ENCODE measurements around the gene HYAL3. TPM values are rescaled to one million over a fixed set of nuclear protein-coding genes. Genes with fewer than 3 reads are reported as not detected.

The HYAL3 gene
- total RNA-seq, 1 donor from 2014 or later = 3.6 TPM

DNA sequence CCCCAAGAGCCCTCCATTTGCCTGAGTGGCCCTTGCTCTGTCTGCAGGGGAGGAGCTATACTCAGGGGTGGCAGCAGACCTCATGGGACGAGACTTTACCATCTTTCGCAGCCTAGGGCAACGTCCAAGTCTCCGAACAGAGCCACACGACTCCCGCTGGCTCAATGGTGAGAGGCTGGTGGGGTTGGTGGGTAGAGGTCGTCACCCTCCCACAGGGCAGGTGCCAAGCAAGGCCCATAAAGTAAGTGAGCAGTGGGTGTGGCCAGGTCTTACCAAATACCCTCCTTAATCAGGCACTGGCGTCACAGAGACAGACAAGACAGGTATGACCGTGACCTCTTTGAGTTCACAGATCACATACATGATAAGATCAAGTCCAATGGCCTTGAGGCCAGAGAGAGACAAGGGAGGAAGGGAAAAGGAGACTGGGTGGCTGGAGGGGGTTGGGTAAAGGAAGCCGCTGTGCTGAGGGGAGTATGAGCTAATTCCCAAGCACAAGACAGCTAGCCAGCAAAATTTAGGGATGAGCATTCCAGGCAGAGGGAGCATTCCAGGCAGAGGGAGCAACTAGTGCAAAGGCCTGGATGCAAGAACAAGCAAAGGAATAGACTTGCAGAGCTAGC is 27.8 kb downstream of the HYAL3 start:
- H3K27me3 Mint-ChIP-seq = peaks cover 33% of the 10 kb centered on the region
- H3K4me1 Mint-ChIP-seq (ENCODE audit: low read depth) = peaks cover 29% of the 10 kb centered on the region
- H3K36me3 Mint-ChIP-seq (ENCODE audit: insufficient read depth) = peaks cover 5% of the 10 kb centered on the region
- DNase-seq (ENCODE audit: low spot score, unreplicated experiment) = no peak
- H3K9me3 Mint-ChIP-seq (ENCODE audit: low read depth) = no peaks in the 10 kb centered on the region
- H3K27ac Mint-ChIP-seq = no peak overlapping the region
- TF ChIP-seq, protein P1, sequence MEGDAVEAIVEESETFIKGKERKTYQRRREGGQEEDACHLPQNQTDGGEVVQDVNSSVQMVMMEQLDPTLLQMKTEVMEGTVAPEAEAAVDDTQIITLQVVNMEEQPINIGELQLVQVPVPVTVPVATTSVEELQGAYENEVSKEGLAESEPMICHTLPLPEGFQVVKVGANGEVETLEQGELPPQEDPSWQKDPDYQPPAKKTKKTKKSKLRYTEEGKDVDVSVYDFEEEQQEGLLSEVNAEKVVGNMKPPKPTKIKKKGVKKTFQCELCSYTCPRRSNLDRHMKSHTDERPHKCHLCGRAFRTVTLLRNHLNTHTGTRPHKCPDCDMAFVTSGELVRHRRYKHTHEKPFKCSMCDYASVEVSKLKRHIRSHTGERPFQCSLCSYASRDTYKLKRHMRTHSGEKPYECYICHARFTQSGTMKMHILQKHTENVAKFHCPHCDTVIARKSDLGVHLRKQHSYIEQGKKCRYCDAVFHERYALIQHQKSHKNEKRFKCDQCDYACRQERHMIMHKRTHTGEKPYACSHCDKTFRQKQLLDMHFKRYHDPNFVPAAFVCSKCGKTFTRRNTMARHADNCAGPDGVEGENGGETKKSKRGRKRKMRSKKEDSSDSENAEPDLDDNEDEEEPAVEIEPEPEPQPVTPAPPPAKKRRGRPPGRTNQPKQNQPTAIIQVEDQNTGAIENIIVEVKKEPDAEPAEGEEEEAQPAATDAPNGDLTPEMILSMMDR (IDR thresholded peaks at IDR 0.05; ENCODE audit: unreplicated experiment) = no peak
- no peak overlapping the region for H3K4me3 Mint-ChIP-seq (ENCODE audit: low read depth)

DNA sequence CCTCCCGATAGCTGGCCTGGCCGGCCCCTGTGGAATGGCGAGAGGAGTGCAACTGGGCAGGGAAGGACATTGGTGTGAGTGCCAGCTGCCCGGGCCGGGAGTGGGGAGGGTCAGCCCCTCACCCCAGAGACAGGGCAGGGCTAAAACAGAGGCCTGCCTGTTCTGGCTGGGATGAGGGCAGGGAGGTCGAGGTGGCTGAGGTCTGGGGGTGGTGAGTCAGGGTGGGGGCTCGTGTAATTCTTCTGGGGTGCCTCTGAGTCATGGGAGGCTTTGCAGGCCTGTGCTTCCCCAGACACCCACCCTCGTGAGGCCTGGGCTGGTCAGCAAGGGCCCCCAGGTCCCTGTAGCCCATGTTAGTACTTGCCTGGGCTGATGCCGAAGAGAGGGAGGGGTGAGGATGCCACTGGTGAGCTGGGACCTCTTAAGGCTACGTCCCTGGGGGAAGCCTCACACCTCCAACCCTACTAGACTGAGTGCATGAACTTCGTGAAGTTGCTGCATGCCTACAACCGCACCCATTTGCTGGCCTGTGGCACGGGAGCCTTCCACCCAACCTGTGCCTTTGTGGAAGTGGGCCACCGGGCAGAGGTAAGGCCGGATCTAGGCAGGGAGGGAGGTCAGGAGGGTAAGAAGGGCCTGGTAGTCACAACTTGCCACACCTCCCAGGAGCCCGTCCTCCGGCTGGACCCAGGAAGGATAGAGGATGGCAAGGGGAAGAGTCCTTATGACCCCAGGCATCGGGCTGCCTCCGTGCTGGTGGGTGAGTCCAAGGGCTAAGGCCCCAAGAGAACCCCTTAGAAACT is 28.6 kb downstream of the HYAL3 start:
- DNase-seq (ENCODE audit: low spot score, unreplicated experiment) = no peak
- H3K27me3 Mint-ChIP-seq = peaks cover 27% of the 10 kb centered on the region
- H3K9me3 Mint-ChIP-seq (ENCODE audit: low read depth) = no peaks in the 10 kb centered on the region
- peaks cover 34% of the 10 kb centered on the region for H3K4me1 Mint-ChIP-seq (ENCODE audit: low read depth)
- H3K36me3 Mint-ChIP-seq (ENCODE audit: insufficient read depth) = peaks cover 5% of the 10 kb centered on the region
- H3K27ac Mint-ChIP-seq = no peak overlapping the region
- TF ChIP-seq, protein P1 (IDR thresholded peaks at IDR 0.05; ENCODE audit: unreplicated experiment) = no peak
- no peak overlapping the region for H3K4me3 Mint-ChIP-seq (ENCODE audit: low read depth)

DNA sequence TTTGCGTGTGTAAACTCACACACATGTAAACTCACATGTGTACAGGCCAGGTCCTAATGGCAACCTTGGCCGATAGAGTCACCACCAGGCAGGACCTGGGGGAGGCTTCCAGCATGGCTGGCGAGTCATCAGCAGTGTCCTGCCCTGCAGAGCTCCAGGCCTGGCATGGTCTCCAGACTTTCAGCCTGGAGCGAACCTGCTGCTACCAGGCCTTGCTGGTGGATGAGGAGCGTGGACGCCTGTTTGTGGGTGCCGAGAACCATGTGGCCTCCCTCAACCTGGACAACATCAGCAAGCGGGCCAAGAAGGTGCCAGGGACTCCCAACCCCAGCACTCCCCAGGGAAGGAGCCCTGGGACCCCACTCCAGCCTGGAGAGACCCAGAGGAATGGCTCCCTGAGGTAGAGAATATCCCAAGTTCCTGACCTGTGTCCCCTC is 29.2 kb downstream of the HYAL3 start:
- H3K27ac Mint-ChIP-seq = no peak overlapping the region
- TF ChIP-seq, protein P1 (IDR thresholded peaks at IDR 0.05; ENCODE audit: unreplicated experiment) = no peak
- no peaks in the 10 kb centered on the region for H3K9me3 Mint-ChIP-seq (ENCODE audit: low read depth)
- no peak for DNase-seq (ENCODE audit: low spot score, unreplicated experiment)
- H3K4me1 Mint-ChIP-seq (ENCODE audit: low read depth) = peaks cover 34% of the 10 kb centered on the region
- no peak overlapping the region for H3K4me3 Mint-ChIP-seq (ENCODE audit: low read depth)
- H3K36me3 Mint-ChIP-seq (ENCODE audit: insufficient read depth) = peaks cover 5% of the 10 kb centered on the region
- H3K27me3 Mint-ChIP-seq = peaks cover 21% of the 10 kb centered on the region

DNA sequence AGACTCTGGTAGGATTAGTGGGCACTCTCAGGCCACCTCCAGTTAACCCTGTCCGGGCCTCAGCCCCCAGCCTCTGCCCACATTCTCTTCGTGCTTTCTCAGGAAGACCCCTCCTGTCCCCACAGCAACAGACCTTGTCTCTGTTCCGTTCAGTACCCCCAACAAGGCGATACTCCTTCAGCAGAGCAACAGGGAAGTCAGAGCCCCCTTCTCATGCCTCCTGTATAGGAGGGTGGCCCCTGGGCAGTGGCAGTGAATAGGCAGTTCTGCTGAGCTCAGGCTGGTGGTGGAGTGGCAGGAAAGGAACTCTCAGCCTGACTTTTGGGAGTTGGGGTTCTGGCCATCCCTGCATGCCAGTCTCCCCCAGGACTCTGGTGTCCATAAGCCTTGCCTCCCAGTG is 29.7 kb downstream of the HYAL3 start:
- Mint-ChIP-seq H3K27me3 (peaks cover 16% of the 10 kb centered on the region), H3K36me3 (ENCODE audit: insufficient read depth) (peaks cover 4% of the 10 kb centered on the region), H3K4me1 (ENCODE audit: low read depth) (peaks cover 36% of the 10 kb centered on the region), H3K27ac (no peak overlapping the region), H3K9me3 (ENCODE audit: low read depth) (no peaks in the 10 kb centered on the region), H3K4me3 (ENCODE audit: low read depth) (no peak overlapping the region)
- DNase-seq (ENCODE audit: low spot score, unreplicated experiment) = no peak
- TF ChIP-seq, protein P1 (IDR thresholded peaks at IDR 0.05; ENCODE audit: unreplicated experiment) = no peak

DNA sequence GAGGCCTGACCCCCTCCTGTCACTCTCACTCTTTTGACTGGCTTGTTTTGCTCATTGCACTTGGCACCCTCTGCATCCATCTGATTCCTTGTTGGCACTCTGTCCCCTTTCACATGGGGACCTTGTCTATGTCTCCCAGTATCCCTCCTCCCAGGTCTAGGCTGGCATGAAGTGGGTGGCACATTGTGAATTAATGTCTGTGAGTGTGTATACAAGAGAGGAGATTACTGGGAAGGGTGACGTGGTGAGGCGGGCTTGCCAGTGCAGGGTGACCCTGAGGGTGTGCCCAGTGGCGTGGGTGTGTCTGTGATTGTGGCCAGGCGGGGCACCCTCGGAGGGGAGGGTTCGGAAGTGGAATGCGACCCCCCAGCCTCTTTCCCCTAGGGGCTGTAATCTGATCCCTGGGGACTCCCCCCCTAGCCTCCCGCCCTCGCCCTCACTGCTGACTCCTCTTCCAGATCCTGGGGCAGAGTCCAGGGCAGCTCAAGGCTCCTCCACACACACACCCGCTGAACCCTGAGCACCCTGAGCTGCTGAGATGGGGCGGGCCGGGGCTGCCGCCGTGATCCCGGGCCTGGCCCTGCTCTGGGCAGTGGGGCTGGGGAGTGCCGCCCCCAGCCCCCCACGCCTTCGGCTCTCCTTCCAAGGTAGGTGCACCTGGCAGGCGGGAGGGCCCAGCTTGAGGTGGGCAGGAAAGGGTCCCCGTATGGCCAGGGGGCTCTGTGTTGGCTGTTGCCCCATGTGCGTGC is 30.3 kb downstream of the HYAL3 start, which contains the start of gene SEMA3B:
Gene SEMA3B, plus strand, starts transcription at position 445 of the 749 bp plus-strand sequence. Its CDS starts 94 bp downstream, at position 539.
- TF ChIP-seq, protein P1 (IDR thresholded peaks at IDR 0.05; ENCODE audit: unreplicated experiment) = no peak
- peaks cover 10% of the 10 kb centered on the region for H3K27me3 Mint-ChIP-seq
- H3K4me3 Mint-ChIP-seq (ENCODE audit: low read depth) = no peak within 1 kb of the TSS
- no peaks in the 10 kb centered on the region for H3K9me3 Mint-ChIP-seq (ENCODE audit: low read depth)
- DNase-seq (ENCODE audit: low spot score, unreplicated experiment) = no peak
- no peaks in the 10 kb centered on the region for H3K36me3 Mint-ChIP-seq (ENCODE audit: insufficient read depth)
- peaks cover 39% of the 10 kb centered on the region for H3K4me1 Mint-ChIP-seq (ENCODE audit: low read depth)
- peak within 1 kb of the TSS; percentile 90 for H3K27ac Mint-ChIP-seq

Data from progenitor cell of endocrine pancreas (in vitro differentiated cells).